ENCODE results near the gene TTC5.
"Not testable (repeated sequence)": the region's sequence is repeated elsewhere in the genome, so short reads cannot be mapped to it uniquely, and the experiment has no call there.

The TTC5 gene

DNA sequence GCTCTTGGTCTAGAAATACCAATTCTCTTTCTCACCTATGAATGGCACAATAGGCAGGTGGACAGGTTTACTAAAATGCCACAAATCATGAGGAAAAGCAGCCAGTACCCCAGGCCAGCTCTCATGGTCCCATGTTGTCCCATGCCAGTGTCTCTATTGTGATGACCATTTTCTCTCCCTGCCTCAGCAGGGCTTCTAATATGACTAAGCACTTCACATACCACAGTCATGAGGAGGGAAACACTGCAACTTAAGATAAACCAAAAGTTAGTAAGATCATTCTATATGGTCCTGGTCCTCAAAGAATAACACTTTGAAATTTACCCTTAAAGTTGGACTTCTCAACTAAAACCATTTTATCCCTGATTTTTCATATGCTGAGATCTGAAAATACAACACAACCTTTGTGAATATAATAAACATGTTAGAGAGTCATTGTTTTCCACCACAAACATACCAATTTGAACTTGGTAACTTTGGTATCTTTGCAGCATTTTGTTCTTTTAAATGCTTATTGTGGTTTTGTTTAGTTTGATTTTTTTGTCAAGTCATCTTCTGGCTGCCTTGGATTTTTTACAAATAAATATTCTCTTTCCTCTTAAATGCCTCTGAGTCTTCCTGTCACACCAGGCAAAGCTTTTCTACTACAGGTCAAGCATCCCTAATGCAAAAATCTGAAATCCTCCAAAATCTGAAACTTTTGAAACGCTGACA lies 3.6 kb downstream of the TTC5 start:
- no peak for DNase-seq

DNA sequence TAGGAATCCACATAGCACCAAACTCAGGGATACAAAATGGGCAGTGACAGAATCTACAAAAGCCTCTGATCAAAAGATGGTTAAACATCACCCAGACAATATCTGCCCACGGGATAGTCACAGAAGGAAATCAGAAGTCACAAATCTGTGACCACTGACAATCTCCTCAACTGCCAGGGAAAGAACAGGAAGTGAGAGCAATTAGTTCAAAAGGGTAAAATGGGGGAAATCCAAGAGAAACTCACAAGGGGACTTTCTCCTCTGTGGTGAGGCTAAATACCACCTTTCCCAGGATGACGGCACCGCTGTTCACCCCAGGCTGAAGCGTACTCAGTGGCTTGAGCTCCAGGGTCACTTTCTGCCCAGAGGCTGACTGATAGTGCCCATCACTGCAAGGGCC lies 10.7 kb downstream of the TTC5 start:
- DNase-seq: no peak

DNA sequence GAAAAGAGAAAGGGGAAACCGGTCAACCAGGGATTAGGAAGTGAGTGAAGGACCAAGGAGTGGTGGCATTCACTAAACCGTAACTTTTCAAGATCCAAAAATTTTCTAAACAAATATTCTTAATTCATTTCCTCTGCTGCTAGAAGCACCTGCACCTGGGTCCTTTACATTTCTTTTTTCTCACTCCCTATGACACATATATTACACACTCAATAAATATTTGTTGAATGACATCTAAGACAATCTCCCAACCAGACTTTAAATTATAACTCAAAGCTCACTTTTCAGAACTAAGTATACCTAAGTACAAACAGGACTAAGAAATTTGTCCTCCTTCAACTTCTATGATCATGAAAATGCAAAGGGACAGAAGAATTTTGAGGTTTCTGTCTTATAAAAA lies 11.1 kb downstream of the TTC5 start:
- no peak for DNase-seq

DNA sequence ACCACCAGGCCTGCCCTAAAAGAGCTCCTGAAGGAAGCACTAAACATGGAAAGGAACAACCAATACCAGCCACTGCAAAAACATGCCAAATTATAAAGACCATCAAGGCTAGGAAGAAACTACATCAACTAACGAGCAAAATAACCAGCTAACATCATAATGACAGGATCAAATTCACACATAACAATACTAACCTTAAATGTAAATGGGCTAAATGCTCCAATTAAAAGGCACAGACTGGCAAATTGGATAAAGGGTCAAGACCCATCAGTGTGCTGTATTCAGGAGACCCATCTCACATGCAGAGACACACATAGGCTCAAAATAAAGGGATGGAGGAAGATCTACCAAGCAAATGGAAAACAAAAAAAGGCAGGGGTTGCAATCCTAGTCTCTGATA lies 23.8 kb downstream of the TTC5 start:
- not testable (repeated sequence) for DNase-seq

DNA sequence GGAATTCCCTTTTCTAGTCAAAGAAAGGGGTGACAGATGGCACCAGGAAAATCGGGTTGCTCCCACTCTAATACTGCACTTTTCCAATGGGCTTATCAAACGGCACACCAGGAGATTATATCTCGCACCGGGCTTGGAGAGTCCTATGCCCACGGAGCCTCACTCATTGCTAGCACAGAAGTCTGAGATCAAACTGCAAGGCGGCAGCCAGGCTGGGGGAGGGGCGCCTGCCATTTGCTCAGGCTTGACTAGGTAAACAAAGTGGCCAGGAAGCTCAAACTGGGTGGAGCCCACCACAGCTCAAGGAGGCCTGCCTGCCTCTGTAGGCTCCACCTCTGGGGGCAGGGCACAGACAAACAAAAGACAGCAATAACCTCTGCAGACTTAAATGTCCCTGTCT lies 25.5 kb downstream of the TTC5 start:
- not testable (repeated sequence) for DNase-seq

DNA sequence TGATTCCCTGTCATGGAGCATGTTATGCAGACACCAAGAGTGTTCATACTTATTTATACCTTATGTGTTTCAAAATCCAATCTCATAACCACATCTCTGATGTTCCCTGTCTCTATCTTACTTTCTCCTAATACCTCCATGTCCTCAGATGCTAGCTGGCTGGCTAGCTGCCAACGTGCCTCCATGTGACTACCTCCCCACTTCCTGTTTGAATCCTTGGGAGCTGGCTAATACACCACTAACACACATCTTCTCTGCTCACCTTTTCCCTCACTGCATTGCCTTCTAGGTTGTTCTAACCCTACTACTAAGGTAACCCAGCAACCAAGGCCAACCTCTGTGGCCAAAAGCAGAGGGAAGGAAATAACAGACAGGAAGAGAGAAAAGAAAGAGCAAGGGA lies 27.3 kb downstream of the TTC5 start:
- peak in 2 of 56 donors; percentile 1 for DNase-seq

DNA sequence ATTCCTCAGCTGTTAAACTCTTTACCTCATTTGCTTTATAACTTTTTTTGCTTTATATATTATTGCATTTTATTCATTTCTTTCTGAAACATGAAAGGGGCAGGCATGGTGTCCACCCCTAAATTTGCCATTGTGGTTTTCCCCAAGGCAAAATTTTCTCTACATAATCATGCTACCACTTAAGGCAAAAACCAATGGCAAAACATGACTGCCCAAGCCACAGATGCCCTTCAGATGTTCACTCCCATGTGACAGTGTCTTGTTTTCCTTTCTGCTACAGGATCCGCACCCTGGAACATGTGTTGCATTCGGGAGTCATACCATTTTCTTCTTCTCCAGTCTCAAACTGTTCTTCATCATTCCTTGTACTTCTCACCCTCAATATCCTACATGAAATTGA lies 28.3 kb downstream of the TTC5 start:
- DNase-seq: no peak

DNA sequence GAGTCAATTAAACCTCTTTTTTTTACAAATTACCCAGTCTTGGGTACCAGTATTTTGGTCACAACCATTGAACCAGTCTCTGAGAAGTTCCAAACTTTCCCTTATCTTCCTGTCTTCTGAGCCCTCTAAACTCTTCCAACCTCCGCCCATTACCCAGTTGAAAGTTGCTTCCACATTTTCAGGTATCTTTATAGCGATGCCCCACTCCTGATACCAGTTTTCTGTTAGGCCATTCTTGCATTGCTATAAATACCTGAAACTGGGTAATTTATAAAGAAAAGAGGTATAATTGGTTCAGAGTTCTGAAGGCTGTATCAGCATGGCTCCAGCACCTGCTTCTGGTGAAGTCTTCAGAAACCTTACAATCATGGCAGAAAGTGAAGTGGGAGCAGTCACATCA lies 31.7 kb downstream of the TTC5 start:
- no peak for DNase-seq

DNA sequence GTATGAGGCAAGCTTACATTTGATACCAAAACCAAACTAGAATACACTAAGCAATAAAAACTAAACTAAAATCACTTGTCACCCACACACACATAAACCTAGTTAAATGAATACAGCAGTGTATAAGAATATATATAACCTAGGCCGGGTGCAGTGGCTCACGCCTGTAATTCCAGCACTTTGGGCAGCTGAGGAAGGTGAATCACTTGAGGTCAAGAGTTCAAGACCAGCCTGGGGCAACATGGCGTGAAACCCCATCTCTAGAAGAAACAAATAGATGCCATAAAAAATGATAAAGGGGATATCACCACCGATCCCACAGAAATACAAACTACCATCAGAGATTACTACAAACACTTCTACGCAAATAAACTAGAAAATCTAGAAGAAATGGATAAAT lies 41.4 kb downstream of the TTC5 start:
- DNase-seq: not testable (repeated sequence)

DNA sequence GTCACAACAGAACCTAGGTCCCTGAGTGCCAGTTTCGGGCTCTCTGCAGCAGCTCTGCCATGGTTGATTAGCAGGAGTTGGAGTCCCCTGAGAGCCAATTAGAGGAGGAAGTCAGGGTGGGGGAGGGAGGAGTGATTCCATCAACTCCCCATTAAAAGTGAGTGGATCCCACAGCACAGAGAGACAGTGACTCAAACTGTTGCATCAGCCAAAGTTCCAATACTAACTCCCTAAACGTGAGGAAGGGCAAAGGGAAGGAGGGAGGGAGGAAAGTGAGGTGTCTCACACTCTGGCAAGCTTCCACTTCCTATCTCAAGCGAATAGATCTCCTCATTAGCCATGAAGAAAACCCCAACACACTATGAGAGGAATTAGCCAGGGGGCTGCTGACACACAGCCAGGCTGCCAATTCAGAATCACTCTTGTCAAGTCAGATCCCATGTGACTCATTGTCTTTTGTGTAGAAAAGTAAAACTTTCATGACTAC lies 43.1 kb downstream of the TTC5 start:
- no peak for DNase-seq

DNA sequence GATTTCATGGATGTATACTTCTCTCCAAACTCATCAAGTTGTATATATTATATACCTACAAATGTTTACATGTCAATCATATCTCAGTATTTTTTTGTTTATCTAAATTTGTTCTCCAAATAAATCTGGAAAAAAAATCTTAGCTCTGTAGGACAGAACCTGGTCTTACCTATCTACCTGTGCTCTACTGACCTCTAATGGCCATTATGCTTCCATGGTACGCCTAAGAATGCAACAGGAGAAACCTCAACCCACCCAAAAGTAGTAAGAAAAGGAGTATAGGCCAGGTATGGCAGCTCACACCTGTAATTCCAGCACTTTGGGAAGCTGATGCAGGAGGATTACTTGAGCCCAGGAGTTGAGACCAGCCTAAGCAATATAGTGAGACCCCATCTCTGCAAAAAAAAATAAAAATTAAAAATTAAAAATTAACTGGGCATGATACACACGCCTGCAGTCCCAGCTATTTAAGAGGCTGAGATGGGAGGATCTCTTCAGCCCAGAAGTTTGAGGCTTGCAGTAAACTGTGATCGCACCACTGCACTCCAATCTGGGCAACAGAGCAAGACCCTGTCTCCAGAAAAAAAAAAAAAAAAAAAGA lies 58.0 kb downstream of the TTC5 start:
- DNase-seq: no peak

All from amygdala (tissue), 56 donors.